Lower leg skin (tissue), 4 donors: ENCODE data around the gene ULK1. TPM values are rescaled to one million over a fixed set of nuclear protein-coding genes. Genes with fewer than 3 reads are reported as not detected.

Experiments
- DNase-seq, 2 donors: peaks; one replicate each; pipeline ENCODE4 v3.0.0-alpha.2; 2019; ENCODE audit warnings: low spot score in 2 of 2
- H3K4me3 ChIP-seq: fragments of 200-600 bp; sonication (generic); 2 replicates; pipeline ENCODE4 v1.5.1; 2017; ENCODE audit warnings: mild to moderate bottlenecking, low read depth; ENCODE audit not compliant: poor library complexity, severe bottlenecking
- POLR2A ChIP-seq, 2 donors: fragments of 450-650 bp; IDR thresholded peaks; one replicate each; pipeline ENCODE4 v1.6.1; 2016 to 2017; ENCODE audit warnings: antibody characterized with exemption in 2 of 2, mild to moderate bottlenecking in 1 of 2, moderate library complexity in 1 of 2
- WGBS, 2 donors: methylation state at CpG; one replicate each; pipeline ENCODE4 v1.1.5; 2018; 5-methylcytosine and 5-hydroxymethylcytosine counted together
- intact Hi-C: fragments of 100-400 bp; cut with DNase I; formaldehyde crosslinking; loops from one replicate; pipeline ENCODE4 v1.15.0; 2023; ENCODE audit warnings: low total_unique reads
- total RNA-seq, 4 donors: library from RNA; depleted of rRNA; stranded (reverse); fragments of >200 nt; gene quantifications; one replicate each; pipeline ENCODE4 v1.1.0, GENCODE V29; 2016
- TF ChIP-seq, protein P1 (sequence below), 3 donors: fragments of 450-650 bp; IDR thresholded peaks; one replicate each; pipeline ENCODE4 v1.5.1; 2016; ENCODE audit warnings: antibody characterized with exemption in 3 of 3, mild to moderate bottlenecking in 3 of 3, moderate library complexity in 2 of 3

ULK1 gene
- total RNA-seq, 4 donors from 2014 or later = 42.8 to 117 (median 46.1) TPM

DNA sequence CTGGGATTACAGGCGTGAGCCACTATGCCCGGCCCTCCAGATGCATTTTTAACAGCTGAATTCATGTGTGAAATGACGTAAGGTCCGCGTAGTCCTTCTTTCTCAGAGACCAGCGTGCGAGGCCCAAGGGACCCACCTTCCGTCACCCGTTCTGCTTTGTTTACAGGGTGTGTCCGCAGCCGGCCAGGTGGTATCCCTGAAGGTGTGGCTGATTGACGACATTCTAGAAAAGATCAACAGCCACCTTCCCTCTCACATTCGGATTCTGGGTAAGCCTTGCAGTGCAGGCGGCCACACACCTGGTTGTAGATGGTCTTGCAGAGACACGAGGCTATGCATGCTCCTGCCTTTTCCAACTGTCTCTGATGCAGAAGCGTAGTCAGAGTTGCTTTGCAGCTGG, 44.6 kb downstream of the ULK1 start:
- intact Hi-C loops = no loop called here
- no peak for DNase-seq
- TF ChIP-seq, protein P1, sequence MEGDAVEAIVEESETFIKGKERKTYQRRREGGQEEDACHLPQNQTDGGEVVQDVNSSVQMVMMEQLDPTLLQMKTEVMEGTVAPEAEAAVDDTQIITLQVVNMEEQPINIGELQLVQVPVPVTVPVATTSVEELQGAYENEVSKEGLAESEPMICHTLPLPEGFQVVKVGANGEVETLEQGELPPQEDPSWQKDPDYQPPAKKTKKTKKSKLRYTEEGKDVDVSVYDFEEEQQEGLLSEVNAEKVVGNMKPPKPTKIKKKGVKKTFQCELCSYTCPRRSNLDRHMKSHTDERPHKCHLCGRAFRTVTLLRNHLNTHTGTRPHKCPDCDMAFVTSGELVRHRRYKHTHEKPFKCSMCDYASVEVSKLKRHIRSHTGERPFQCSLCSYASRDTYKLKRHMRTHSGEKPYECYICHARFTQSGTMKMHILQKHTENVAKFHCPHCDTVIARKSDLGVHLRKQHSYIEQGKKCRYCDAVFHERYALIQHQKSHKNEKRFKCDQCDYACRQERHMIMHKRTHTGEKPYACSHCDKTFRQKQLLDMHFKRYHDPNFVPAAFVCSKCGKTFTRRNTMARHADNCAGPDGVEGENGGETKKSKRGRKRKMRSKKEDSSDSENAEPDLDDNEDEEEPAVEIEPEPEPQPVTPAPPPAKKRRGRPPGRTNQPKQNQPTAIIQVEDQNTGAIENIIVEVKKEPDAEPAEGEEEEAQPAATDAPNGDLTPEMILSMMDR (IDR thresholded peaks at IDR 0.05) = no peak
- no peak for TF ChIP-seq POLR2A (IDR thresholded peaks at IDR 0.05)
- H3K4me3 ChIP-seq = no peak overlapping the region
- 94% methylated on average over 16 of the region's 16 CpGs for WGBS, 2 donors

DNA sequence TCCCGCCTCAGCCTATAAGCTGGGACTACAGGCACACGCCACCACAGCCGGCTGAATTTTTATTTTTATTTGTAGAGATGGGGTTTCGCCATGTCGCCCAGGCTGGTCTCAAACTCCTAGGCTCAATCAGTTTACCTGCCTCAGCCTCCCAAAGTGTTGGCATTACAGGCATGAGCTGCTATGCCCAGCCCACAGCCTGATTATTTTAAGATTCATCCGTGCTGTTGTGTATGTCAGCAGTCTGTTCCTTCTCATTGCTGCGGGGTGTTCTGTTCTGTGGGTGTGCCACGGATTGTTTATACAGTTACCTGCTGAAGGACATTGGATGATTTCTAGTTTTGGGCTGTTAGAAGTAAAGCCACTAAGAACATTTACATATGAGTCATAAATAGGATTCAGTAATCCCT, 45.7 kb downstream of the ULK1 start:
- peak; percentile 40 to 53 for DNase-seq
- no peak for TF ChIP-seq POLR2A (IDR thresholded peaks at IDR 0.05)
- TF ChIP-seq, protein P1 (IDR thresholded peaks at IDR 0.05) = no peak
- intact Hi-C loops = no loop called here
- H3K4me3 ChIP-seq = no peak overlapping the region
- WGBS, 2 donors = 72 to 81% methylated on average over 8 of the region's 8 CpGs

- peak; percentile 11 to 80 for DNase-seq
- 94 to 96% methylated on average over 43 to 46 of the region's 46 CpGs for WGBS, 2 donors
- TF ChIP-seq, protein P1 (IDR thresholded peaks at IDR 0.05) = no peak
- TF ChIP-seq POLR2A (IDR thresholded peaks at IDR 0.05) = no peak
- intact Hi-C loops = no loop called here
- H3K4me3 ChIP-seq = no peak overlapping the region
These were observed 46.9 kb downstream of the ULK1 start for GRCh38 chr12:131941116-131941986.

DNA sequence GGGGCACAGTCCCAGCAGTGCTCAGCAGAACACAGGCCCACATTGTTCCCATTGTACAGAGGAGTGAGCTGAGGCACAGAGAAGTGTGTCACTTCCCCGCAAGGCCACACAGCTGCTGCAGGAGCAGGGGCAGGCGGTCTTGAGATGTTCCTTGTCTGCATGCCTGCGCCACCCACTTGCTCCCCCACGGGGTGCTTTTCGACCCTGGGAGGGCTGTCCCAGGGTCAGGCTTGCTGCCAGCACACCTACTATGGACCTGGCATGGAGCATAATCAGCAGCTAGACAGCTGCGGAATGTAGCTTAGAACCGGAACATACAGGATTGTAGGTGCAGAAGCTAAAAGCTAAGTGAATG, 47.5 kb downstream of the ULK1 start:
- TF ChIP-seq, protein P1 (IDR thresholded peaks at IDR 0.05) = no peak
- no peak for TF ChIP-seq POLR2A (IDR thresholded peaks at IDR 0.05)
- H3K4me3 ChIP-seq = no peak overlapping the region
- intact Hi-C loops = no loop called here
- 96 to 99% methylated on average over 6 to 7 of the region's 7 CpGs for WGBS, 2 donors
- no peak for DNase-seq

DNA sequence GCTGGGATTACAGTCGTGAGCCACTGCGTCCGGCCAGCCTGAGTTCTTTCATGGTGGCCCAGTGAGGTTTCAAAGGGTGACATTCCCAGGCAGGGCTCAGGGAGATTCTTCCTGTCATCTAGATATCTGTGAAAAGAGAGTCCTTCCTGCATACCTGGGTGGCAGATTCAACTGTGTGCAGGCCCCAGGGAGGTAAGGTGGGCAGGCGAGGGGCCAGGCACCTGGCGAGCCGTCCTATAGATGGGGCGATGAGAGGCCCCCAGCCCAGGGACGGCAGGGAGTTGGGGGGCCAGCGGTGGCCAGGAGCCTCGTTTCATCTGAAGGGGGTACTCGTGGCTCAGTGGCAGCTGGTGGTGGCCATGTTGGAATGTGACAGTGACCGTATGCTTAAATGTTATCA, 48.2 kb downstream of the ULK1 start:
- intact Hi-C loops = no loop called here
- TF ChIP-seq, protein P1 (IDR thresholded peaks at IDR 0.05) = no peak
- TF ChIP-seq POLR2A (IDR thresholded peaks at IDR 0.05) = no peak
- WGBS, 2 donors = 95 to 97% methylated on average over 12 of the region's 12 CpGs
- no peak overlapping the region for H3K4me3 ChIP-seq
- peak; percentile 12 to 75 for DNase-seq
